ENCODE data around the gene NOC3L.
"Not testable (repeated sequence)": the region's sequence is repeated elsewhere in the genome, so short reads cannot be mapped to it uniquely, and the experiment has no call there.

NOC3L gene

GRCh38 chr10:94398762-94399161, 36.0 kb upstream of the NOC3L start:
- no peak overlapping the region for H3K9ac ChIP-seq (ENCODE audit: low read length)
- DNase-seq: no peak
- H3K9me2 ChIP-seq (replicated peaks; ENCODE audit: insufficient read depth, low read length): no peaks in the 10 kb centered on the region
- H2AFZ ChIP-seq (ENCODE audit: low read length): no peak overlapping the region
- H3K27me3 ChIP-seq (replicated peaks; ENCODE audit: insufficient read depth, low read length): no peaks in the 10 kb centered on the region
- peaks cover 8% of the 10 kb centered on the region for H3K79me2 ChIP-seq (ENCODE audit: low read length)
- H3F3A ChIP-seq (ENCODE audit: insufficient read depth, low read length): peaks cover 6% of the 10 kb centered on the region
- H3K27ac ChIP-seq (ENCODE audit: low read length): no peak overlapping the region
- H4K20me1 ChIP-seq (ENCODE audit: insufficient read depth, low read length): no peaks in the 10 kb centered on the region
- no peak overlapping the region for H3K4me2 ChIP-seq (ENCODE audit: low read depth, low read length)
- no peak overlapping the region for H3K4me3 ChIP-seq (ENCODE audit: low read length)
- no peaks in the 10 kb centered on the region for H3K36me3 ChIP-seq (replicated peaks; ENCODE audit: insufficient read depth, low read length)
- H3K9me3 ChIP-seq (replicated peaks; ENCODE audit: insufficient read depth, low read length): no peaks in the 10 kb centered on the region
- H3K4me1 ChIP-seq (ENCODE audit: low read length): no peaks in the 10 kb centered on the region
- no peak for TF ChIP-seq EZH2phosphoT487 (IDR thresholded peaks at IDR 0.05; ENCODE audit: low read length)
- TF ChIP-seq EZH2 (optimal IDR thresholded peaks at IDR 0.05; ENCODE audit: low read depth, low read length): no peak
- TF ChIP-seq, protein P1, sequence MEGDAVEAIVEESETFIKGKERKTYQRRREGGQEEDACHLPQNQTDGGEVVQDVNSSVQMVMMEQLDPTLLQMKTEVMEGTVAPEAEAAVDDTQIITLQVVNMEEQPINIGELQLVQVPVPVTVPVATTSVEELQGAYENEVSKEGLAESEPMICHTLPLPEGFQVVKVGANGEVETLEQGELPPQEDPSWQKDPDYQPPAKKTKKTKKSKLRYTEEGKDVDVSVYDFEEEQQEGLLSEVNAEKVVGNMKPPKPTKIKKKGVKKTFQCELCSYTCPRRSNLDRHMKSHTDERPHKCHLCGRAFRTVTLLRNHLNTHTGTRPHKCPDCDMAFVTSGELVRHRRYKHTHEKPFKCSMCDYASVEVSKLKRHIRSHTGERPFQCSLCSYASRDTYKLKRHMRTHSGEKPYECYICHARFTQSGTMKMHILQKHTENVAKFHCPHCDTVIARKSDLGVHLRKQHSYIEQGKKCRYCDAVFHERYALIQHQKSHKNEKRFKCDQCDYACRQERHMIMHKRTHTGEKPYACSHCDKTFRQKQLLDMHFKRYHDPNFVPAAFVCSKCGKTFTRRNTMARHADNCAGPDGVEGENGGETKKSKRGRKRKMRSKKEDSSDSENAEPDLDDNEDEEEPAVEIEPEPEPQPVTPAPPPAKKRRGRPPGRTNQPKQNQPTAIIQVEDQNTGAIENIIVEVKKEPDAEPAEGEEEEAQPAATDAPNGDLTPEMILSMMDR (IDR thresholded peaks at IDR 0.05; ENCODE audit: low read length): no peak

DNA sequence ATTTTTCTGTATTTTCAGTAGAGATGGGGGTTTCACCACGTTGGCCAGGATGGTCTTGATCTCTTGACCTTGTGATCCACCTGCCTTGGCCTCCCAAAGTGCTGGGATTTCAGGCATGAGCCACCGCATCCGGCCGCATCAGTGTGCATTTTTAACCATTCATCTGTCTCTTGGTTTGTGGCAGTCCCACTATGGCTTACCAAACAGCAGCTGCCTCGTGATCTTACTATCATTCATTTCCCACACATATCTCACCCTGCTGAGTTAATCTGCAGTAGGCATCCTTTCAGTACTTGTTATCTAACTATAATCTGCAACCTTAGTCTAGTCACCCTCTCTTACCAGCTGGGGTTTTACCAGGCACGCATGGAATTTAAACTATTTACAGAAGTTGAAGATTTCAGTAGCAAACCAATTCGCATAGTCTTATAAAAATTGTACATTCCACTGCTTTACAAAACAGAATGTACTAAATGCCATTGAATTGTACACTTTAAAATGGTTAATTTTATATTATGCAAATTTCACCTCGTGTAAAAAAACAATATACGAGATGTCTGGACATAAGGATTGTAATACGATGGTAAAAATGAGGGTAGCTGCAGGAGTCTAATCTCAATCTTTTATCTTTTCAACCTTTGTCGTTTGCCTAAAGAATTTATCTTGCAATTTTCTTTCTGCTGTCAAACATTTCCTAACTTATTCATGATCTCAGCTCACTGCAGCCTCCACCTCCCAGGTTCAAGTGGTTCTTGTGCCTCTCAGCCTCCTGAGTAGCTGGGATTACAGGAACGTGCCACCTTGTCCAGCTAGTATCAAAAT, 35.0 kb upstream of the NOC3L start:
- Histone ChIP-seq H3K27me3 (replicated peaks; ENCODE audit: insufficient read depth, low read length) (no peaks in the 10 kb centered on the region), H3K9me3 (replicated peaks; ENCODE audit: insufficient read depth, low read length) (no peaks in the 10 kb centered on the region), H4K20me1 (ENCODE audit: insufficient read depth, low read length) (no peaks in the 10 kb centered on the region), H3K27ac (ENCODE audit: low read length) (no peak overlapping the region), H3F3A (ENCODE audit: insufficient read depth, low read length) (0 out of 2 replicates have a peak, but pooled peaks cover 2% of the 10 kb centered on the region), H3K36me3 (replicated peaks; ENCODE audit: insufficient read depth, low read length) (no peaks in the 10 kb centered on the region), H3K79me2 (ENCODE audit: low read length) (no peaks in the 10 kb centered on the region), H3K9me2 (replicated peaks; ENCODE audit: insufficient read depth, low read length) (no peaks in the 10 kb centered on the region), H3K4me2 (ENCODE audit: low read depth, low read length) (no peak overlapping the region), H3K4me3 (ENCODE audit: low read length) (no peak overlapping the region), H3K4me1 (ENCODE audit: low read length) (no peaks in the 10 kb centered on the region), H3K9ac (ENCODE audit: low read length) (no peak overlapping the region), H2AFZ (ENCODE audit: low read length) (no peak overlapping the region)
- no peak for DNase-seq
- TF ChIP-seq, protein P1 (IDR thresholded peaks at IDR 0.05; ENCODE audit: low read length): no peak
- TF ChIP-seq EZH2 (optimal IDR thresholded peaks at IDR 0.05; ENCODE audit: low read depth, low read length): no peak
- TF ChIP-seq EZH2phosphoT487 (IDR thresholded peaks at IDR 0.05; ENCODE audit: low read length): no peak

DNA sequence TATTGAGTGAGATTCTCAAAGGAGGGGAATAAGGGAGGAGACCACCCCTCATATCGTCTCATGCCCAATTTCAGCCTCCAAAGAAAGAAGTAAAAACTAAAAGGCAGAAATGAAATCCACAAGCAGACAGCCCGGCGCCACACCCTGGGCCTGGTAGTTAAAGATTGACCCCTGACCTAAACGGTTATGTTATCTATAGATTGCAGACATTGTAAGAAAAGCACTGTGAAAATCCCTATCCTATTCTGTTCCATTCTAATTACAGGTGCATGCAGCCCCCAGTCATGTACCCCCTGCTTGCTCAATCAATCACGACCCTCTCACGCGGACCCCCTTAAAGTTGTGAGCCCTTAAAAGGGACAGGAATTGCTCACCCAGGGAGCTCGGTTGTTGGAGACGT, 29.4 kb upstream of the NOC3L start:
- not testable (repeated sequence) for H3F3A ChIP-seq (ENCODE audit: insufficient read depth, low read length); H2AFZ ChIP-seq (ENCODE audit: low read length); DNase-seq; H3K4me1 ChIP-seq (ENCODE audit: low read length); H3K4me2 ChIP-seq (ENCODE audit: low read depth, low read length); H3K9me2 ChIP-seq (replicated peaks; ENCODE audit: insufficient read depth, low read length); H4K20me1 ChIP-seq (ENCODE audit: insufficient read depth, low read length); H3K4me3 ChIP-seq (ENCODE audit: low read length); H3K27me3 ChIP-seq (replicated peaks; ENCODE audit: insufficient read depth, low read length); H3K9me3 ChIP-seq (replicated peaks; ENCODE audit: insufficient read depth, low read length); H3K36me3 ChIP-seq (replicated peaks; ENCODE audit: insufficient read depth, low read length); H3K27ac ChIP-seq (ENCODE audit: low read length); H3K79me2 ChIP-seq (ENCODE audit: low read length); H3K9ac ChIP-seq (ENCODE audit: low read length)

GRCh38 chr10:94385733-94386132, 23.0 kb upstream of the NOC3L start:
- H3K4me3 ChIP-seq (ENCODE audit: low read length); H3K4me1 ChIP-seq (ENCODE audit: low read length); DNase-seq; H3K79me2 ChIP-seq (ENCODE audit: low read length); H3K9me3 ChIP-seq (replicated peaks; ENCODE audit: insufficient read depth, low read length); H3K4me2 ChIP-seq (ENCODE audit: low read depth, low read length); H3K36me3 ChIP-seq (replicated peaks; ENCODE audit: insufficient read depth, low read length); H3F3A ChIP-seq (ENCODE audit: insufficient read depth, low read length); H3K27me3 ChIP-seq (replicated peaks; ENCODE audit: insufficient read depth, low read length); H4K20me1 ChIP-seq (ENCODE audit: insufficient read depth, low read length); H3K9me2 ChIP-seq (replicated peaks; ENCODE audit: insufficient read depth, low read length); H3K9ac ChIP-seq (ENCODE audit: low read length); H2AFZ ChIP-seq (ENCODE audit: low read length); H3K27ac ChIP-seq (ENCODE audit: low read length): not testable (repeated sequence)
